Activated T-helper 2 cell treated with anti-CD3 and anti-CD28 coated beads, Interferon-gamma antibody, Interleukin-2, Interleukin-4, amounts not matched to agents 10 μg/mL and 5 μg/mL and 100 μg/mL, durations not matched to agents 14 hours and 24 hours and 36 hours (primary cell): ENCODE results near the gene RGS18. TPM values are rescaled to one million over a fixed set of nuclear protein-coding genes. Genes with fewer than 3 reads are reported as not detected.

ENCODE experiments used
- DNase-seq: peaks from one replicate; pipeline ENCODE4 v3.0.0; 2021; ENCODE audit warnings: low spot score
- H3K27ac Mint-ChIP-seq: one replicate; pipeline ENCODE4 v1.8.0; 2021; ENCODE audit warnings: mixed read lengths
- H3K27me3 Mint-ChIP-seq: one replicate; pipeline ENCODE4 v1.8.0; 2021; ENCODE audit warnings: low read depth, mixed read lengths
- H3K36me3 Mint-ChIP-seq: one replicate; pipeline ENCODE4 v1.8.0; 2021; ENCODE audit warnings: low read depth, mixed read lengths
- H3K4me1 Mint-ChIP-seq: one replicate; pipeline ENCODE4 v1.8.0; 2021; ENCODE audit warnings: low read depth, mixed read lengths
- H3K4me3 Mint-ChIP-seq: one replicate; pipeline ENCODE4 v1.8.0; 2021; ENCODE audit warnings: low read depth, mild to moderate bottlenecking, moderate library complexity, mixed read lengths
- H3K9me3 Mint-ChIP-seq: one replicate; pipeline ENCODE4 v1.8.0; 2021; ENCODE audit warnings: mixed read lengths
- intact Hi-C: fragments of 100-400 bp; cut with micrococcal nuclease; formaldehyde crosslinking; loops from one replicate; pipeline ENCODE4 v1.15.1; 2023
- total RNA-seq: library from RNA; stranded (reverse); gene quantifications from 2 replicates; pipeline ENCODE4 v1.2.3, GENCODE V29; 2022

Gene RGS18
- total RNA-seq, 1 donor from 2014 or later, result not detected

DNA sequence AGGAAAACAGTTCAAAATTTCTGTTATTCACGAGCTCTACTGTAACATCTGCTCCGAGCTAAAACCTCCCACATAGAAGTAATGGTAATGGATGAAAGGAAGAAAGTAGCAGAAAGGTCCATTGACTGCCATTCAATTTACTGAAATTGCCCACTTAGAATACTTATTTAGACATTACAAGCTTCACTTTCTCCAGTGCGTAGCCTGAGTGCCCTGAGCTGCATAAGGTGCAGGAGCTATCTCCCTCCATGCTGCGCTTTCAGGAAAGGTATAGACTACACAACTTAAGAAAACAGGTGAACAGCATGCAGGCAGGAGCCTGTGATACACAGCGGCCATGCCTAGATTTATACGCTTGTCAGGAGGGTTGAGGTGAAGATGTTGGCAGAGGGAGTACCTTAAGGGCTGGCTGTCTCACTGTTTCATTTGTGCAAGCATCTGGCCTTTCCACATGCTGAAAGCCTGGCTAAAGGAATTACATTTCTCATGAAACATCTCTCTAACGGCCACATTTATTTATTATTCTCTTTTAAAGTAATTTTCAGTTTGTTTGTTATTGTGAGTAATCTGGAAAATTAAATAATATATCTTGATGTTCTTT, 74.7 kb downstream of the RGS18 start:
- intact Hi-C loops, result no loop called here
- DNase-seq, result no peak
- Mint-ChIP-seq H3K9me3 (no peaks in the 10 kb centered on the region), H3K36me3 (no peaks in the 10 kb centered on the region), H3K27me3 (no peaks in the 10 kb centered on the region), H3K27ac (no peak overlapping the region), H3K4me3 (no peak overlapping the region), H3K4me1 (no peaks in the 10 kb centered on the region)

DNA sequence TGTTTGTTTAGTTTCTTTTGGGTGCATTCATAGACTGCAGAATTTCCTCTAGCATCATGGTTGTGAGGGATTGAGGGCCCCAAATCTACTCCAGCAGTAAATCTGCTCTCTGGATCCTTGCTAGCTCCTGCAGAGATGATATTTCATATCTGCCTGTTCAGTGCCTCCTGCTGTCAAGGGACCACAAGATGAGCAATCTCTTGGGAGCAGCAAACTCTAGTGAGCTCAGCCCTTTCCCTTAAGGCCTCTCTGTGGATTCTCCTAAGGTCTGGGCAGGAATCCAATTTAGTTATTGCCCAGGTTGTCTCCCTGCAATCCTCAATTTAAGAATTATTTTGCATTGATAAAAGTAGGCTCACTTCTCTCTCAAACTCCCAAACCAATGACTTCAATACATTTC, 76.9 kb downstream of the RGS18 start:
- H3K36me3 Mint-ChIP-seq, result no peaks in the 10 kb centered on the region
- no peaks in the 10 kb centered on the region for H3K4me1 Mint-ChIP-seq
- H3K27me3 Mint-ChIP-seq, result no peaks in the 10 kb centered on the region
- H3K27ac Mint-ChIP-seq, result no peak overlapping the region
- intact Hi-C loops, result no loop called here
- no peak for DNase-seq
- H3K4me3 Mint-ChIP-seq, result no peak overlapping the region
- no peaks in the 10 kb centered on the region for H3K9me3 Mint-ChIP-seq

Other genes with a start within 250 kb of the RGS18 start
- gene RGS21, start 158.5 kb downstream of the RGS18 start, total RNA-seq, result not detected in 2 replicates